Activated CD8-positive, alpha-beta memory T cell treated with anti-CD3 and anti-CD28 coated beads for 48 hours (primary cell): ENCODE data around the gene GPX4.

Experiments used
- DNase-seq, 3 experiments: peaks; one replicate each; pipeline ENCODE4 v3.0.0-alpha.2; 2020; ENCODE audit warnings: low read depth in 2 of 3, low spot score in 2 of 3

GPX4 gene

DNA sequence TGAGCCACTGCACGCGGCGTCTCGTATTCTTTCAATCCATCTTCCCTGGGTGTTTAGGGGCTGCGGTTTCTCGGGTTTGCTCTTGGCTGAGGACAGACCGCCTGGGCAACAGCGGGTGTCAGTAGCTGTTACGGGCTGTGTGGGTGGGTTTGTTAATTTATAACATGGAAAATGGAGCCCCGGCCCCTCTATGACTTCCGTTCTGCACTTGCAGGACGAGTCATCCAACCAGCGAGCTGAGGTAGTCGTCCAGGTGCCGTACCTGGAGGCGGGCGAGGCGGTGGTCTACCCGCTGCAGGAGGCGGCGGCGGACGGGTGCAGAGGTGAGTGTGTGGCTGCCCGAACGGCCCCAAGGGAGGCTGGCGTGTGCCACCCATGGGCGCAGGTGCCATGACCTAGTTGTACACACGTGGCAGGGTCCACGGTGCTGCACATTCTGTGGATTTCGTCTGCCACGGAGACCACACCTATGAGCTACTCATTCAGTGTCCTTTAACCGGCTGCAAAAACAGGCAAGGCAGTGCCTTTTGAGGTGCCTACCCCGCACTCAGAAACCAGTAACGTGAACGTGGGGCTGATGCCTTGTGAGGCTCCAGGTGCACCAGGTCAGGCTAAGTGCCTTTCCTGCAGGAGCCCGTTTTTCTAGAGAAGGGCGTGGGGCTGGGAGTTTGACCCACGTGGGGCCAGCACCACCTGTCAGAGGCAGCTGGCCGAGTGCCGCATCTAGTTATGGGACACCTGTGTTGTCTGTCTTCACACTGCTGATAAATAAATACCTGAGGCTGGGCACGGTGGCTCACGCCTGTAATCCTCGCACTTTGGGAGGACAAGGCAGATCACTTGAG, 19.5 kb upstream of the GPX4 start:
- DNase-seq: no peak

DNA sequence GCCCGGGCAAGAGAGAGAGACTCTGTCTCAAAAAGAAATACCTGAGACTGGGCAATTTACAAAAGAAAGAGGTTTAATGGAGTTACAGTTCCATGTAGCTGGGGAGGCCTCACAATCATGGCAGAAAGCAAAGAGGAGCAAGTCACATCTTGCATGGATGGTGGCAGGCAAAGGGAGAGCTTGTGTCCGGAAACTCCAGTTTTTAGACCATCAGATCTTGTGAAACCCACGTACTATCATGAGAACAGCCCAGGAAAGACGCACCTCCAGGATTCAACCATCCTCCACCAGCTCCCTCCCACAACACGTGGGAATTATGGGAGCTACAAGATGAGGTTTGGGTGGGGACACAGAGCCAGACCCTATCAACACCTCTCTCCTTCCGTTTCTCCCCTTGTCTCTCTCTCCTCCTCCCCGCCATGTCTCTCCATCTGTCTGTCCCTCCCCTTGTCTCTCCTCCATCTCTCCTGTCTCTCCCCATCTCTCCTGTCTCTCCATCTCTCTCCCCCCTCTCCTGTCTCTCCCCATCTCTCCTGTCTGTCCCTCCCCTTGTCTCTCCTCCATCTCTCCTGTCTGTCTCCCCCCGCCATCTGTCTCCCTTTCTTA, 18.6 kb upstream of the GPX4 start:
- DNase-seq: no peak

DNA sequence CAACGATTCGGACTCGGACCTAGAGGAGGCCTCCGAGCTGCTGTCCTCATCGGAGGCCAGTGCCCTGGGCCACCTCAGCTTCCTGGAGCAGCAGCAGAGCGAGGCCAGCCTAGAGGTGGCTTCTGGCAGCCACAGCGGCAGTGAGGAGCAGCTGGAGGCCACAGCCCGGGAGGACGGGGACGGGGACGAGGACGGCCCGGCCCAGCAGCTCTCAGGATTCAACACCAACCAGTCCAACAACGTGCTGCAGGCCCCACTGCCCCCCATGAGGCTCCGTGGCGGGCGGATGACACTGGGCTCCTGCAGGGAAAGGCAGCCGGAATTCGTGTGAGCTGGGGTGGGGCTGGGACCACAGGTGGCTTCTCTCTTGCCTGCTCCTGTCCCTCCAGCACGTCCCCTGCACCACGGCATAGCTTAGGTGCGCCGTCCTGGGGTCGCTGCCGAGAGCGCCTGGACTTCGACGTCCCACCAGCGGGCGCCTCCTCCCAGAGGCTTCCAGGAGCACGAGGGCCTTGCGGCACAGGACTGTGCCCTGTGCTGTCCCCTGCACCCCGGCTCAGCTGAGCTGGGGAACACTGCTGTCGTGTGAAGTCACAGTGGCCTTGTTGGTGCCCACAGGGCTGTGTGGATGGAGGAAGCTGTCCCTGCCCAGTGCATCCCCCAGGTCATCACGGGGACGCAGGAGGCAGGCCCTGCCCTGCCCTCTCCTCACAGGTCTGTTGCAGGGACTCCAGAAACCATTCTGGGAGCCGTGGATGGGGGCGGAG, 17.9 kb upstream of the GPX4 start:
- no peak for DNase-seq

DNA sequence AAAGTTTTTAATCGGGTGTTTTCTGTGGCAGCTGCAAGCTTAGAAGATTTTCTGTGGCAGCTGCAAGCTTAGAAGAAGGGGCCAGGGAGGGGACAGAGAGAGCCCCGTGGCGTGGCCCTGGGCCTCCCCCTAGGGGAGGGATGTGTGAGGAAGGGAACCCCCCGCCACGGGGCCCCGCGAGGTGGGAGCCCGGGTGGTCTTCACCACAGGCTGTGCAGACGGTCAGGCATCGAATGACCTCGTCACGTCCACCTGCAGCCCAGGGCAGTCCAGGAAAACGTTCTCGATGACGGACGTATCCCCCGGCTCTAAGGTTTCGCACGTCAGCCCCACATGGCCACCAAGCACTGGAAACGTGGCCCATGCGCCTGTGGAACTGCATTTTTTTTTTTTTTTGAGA, 17.2 kb upstream of the GPX4 start:
- DNase-seq: no peak

DNA sequence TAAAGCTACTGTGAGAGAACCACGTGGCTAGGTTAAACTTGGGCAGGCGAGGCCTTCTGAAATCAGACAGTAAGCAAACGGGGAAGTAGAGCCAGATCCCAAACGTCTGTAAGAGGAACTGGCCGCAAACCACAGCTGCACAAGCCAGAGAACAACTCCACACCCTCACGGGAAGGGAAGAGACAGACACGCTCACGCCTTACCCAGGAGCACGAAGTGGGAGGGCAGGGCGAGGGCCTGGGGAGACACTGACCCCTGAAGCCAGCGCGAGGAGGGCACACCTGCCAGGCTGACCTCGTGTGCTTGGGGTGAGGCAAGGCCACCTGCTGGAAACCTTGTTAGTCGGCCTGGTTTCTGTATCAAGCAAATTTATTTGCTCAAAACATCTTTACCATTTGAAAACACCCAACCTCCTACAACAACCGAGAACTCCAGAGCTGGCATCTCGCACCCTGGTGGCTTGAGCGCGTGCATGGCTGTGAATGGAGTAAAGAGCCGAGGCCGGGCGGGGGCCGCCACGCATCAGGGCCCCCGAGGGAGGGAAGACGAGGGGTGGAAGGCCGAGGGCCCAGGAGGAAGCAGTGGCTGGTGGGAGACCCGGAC, 15.9 kb upstream of the GPX4 start:
- no peak for DNase-seq

DNA sequence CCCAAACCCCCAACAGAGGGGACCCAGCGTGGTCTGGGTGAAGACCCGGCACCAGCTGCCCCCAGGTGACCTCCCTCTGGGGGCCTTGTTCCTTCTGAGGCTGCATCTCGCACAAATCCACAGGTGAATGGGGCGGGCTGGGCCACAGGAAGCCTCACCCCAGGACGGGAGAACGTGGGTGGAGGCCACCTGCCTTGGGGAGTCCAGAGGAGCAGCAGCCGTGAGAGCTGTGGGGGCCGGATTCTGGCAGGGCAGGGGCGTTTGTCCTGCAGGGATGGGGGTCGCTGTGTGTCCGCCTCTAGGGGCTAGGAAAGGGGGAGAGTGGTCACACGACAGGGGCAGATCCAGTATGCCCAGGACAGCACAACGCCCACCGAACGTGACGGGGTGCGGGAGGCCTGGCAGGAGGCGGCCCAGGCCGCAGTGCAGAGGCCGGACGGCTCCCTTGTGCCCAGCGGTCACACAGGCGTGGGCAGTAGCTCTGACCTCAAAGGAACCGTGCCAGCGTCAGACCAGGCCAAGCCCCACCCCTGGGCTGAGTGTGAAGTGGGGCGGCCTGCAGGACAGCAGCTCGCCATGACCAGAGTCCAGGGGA, 15.3 kb upstream of the GPX4 start:
- DNase-seq: no peak

DNA sequence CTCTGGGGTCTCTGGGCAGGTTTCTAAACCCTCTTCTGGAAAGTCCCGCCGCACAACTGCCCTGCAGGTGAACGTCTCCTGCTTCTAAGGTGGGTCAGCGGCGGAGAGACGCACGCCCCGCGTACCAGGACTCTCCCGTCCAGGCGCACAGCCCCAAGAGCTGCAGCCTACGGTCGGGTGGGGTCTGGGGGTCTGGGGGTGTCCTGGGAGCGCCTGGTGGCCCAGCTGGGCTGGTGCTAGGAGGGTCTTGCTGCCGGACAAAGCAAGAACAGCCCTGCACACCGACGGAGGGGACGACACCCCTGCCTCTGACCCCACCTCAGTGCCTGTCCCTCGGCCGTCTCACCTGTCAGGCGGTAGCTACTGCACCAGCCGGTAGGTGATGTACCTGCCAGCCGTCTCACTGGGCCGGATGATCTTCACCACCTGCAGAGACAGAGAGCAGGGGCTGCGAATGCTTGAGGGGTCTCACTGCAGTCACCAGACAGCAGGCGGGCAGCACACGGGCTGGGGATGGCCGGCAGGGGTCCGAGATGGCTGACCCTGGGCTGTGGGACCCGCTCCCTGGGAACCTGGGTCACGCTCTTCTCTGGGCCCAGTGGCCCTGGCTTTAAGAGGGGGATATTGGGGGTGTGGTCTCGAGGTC, 14.5 kb upstream of the GPX4 start:
- no peak for DNase-seq

DNA sequence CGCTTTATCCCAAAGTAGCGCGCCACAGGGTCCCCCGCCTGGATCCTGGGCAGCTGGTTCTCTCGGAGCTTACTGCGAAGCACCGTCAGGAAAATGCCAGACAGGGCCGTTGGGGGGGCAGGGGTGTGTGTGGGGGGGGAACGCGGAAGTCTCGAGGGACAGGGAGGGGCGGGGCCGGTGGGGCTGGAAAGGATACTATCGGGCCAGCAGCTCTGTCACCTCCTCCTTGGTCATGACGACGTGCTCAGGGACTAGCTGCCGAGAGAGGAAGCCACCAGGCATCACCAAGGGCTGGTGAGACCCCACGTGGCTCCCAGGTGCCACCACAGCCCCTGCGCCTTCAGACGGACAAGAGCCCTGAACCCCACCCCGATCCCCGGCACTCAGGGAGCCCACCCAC, 13.9 kb upstream of the GPX4 start:
- no peak for DNase-seq

DNA sequence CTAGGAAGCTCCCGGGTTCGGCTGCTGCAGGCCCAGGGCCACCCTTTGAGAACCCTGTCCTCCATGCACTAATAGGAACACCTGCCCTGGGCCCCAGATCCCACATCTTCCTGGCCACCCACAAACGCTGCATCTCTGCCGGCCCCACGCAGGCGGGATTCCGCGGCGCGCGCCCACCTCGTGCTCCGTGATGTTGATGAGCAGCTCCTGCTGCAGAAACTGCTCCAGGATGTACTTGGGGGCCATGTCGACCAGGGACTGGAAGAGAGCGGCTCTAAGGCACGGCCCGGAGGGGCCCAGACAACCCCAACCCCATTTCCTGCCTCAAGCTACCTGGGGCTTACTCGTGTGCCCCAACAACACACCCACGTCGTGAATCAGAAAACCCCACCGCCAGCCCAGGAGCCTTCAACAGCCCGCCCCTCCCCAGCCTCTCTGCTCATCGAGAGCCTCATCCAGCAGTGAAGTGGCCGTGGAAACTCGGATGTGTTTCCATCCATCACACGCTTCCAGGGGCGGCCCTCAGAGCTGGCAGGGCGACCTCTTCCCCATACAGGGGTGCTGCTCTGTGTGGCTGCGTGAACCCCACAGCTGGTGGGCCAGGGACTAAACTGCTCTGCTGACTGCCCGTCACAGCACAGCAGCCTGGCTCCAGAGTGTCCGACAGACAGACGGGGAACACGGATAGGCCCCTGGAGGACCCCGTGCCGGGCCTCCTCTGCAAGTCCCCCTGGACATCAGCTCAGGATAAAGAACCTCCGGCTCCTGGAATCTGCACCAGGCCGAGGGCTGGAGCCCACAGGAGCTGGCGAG, 12.9 kb upstream of the GPX4 start:
- DNase-seq: no peak

DNA sequence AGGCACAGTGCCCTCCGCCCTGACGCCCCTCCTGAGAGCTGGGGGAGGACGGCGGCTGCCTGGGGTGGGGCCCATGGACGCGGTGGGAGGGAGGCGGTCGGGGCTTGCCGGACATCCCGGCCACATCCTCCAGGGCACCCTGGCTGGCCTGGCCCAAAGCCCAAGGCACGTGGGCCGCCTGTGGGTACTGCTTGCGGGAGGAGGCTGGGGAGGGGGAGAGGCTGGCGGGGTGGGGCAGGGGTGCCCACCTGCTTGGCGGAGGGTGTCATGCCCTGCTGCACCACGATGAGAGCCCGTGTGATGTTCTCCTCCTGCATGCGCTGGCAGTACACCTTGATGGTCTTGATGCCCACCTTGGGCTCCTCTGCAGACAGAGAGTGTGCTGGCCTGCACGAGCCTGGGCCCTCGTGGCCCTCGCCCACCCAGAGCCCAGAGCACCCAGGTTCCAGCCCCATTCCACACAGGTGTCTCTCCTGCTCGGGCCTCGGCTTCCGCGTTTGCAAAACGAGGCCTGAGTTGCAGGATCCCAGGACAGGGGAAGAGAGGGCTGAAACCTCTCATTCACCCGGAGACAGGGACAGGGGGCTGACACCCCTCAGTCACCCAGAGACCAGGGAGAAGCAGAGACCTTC, 12.1 kb upstream of the GPX4 start:
- DNase-seq: no peak

DNA sequence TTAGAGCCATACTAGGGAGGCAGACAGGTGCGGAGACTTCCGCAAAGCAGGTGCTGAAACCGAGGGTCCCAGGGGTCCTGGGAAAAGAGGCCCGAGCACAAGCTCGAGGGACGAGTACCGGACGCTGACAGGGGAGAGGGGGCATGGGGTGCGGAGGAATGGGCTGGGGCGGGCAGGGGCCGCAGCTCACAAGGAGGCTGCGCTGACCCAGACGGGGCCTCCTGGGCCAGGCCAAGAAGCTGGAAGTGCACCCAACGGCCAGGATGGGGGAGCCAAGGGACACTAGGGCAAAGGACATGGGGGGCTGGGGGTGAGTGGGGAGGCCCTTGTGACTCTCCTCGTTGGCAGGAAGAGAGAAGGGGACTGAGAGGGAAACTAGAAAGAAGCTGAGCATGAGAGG, 10.5 kb upstream of the GPX4 start:
- no peak for DNase-seq

DNA sequence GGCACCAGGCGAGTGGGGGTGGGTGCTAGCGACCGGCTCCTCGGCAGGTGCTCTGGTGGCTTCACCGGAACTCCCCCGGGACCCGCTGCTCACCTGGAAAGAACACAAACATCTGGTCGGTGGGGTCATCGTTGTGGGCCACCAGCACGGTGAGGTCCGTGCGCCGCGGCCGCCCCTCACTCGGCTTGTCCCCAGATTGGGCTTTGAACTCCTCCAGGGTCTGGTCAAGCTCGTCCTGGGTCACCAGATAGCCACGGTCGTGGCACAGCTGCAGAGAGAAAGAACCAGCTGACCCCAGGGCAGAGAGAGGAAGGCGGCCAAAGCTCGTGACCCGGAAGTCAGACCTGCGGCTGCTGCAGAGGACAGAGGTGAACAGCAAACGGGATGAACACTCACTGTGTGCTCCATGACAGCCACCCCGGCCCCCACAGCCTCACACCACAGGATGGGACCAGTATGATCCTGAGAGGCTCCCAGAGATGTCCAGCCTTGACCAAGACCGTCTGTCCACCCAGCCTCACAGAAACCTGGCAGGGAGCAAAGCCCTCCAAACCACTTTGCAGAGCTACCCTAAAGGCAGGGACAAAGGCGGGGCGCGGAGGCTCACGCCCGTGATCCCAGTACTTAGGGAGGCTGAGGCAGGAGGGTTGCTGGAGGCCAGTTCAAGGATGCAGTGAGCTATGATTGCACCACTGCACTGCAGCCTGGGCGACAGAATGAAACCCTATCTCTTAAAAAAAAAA, 9.8 kb upstream of the GPX4 start:
- no peak for DNase-seq

DNA sequence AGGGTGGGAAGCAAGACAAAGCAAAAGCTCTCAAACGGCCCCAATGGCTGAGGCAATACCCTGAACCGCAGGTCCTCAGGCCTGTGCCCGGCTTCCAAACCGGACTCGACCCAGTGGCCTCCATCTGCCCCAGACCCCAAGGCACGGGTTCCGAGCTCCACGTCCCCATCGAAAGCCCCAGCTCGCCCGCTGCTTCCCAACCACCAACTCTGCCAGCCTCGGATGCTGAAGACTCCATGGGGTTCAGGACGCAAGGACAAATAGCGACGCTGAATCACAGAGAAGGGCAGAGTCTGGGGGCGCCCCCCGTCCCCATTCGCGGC, 9.2 kb upstream of the GPX4 start:
- DNase-seq: no peak

DNA sequence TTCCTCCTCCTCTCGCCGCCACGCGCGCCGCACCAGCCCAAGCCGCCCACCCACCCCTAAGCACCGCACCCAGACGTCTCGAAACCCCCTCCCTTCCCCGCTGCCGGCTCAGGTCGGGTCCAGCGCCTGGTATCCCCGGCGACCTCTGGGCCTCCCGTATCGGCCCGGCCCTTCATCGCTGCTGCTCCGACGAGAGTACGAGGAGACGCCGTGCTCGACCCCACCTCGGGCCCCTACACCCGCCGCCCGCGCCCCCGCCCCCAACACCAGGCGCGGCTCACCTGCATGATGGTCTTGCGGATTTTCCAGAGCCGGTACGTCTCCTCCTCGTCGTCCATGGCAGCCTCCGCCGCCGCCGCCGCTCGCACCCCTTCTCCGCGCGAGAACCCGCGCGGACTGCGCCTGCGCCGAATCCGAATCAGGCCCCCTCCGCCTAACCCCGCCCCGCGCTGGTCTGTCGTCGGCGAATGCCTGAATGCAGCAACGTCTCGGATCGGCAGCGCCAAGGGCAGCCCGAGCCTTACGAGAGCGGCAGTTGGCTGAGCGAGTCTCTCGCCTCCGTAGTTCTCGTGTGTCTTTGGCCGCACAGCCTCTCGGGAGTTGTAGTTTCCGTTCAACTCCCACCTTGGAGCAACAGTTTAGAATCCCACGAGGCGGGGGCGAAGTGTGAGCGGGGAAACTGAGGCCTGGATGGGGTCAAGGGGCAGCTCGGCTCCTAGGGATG, 8.7 kb upstream of the GPX4 start, which contains the start of gene POLR2E:
Gene POLR2E (minus strand): TSS at position 398 of the 724 bp plus-strand sequence. CDS start 60 bp downstream, at position 338.
- DNase-seq: peak; percentile 97 to 99 (median 98)

DNA sequence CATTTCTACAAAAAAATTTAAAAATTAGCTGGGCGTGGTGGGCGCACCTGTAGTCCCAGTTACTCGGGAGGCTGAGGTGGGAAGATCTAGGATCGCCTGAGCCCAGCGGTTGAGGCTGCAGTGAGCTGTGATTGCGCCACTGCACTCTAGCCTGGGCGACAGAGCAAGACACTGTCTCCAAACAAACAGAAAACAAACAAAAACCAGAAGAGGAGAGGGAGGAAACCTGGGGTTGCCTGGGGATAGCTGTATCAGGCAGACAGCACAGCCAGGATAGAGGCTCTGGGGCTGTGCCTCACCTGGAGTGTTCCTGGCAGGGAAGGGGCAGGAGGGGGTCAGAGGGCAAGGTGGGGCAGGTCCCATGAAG, 6.0 kb upstream of the GPX4 start:
- DNase-seq: no peak

DNA sequence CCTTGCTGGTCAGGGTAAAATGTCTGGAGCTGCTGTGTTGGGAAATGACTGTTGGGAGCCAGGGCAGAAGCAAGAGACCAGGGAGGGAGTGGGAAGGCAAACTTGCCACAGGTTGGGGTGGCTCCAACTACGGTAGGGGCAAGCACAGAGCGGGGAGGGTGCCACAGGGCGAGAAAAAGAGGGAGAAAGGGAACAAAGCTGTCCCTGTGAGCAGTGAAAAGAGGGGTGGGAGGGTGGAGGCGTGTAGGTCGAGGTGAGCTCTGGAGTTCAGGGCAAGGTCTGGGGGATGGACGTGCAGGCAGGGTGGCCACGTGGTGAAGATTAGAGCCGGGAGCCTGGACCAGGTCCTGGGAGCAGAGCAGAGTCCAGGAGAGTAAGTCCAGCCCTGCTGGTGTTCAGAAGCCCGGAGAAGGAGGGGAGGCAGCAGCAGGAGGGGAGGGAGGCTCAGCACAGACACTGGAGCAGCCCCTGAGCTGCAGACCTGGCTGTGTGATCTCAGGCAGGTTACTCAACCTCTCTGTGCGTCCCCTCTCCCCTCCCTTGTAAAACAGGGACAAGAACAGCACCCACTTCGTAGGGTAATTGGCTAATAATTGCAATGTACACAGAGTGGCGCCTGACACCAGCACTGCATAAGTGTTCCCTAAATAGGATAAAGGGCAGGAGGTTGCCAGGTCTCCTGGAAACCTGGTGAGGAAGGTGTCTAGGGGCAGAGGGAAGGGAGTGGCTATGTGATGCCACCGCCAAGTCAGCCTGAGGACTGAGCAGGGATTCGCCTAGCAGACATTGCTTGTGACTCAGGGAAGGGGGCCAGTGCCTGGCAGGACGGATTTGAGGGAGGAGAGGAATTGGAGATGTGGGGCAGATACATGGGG, 5.4 kb upstream of the GPX4 start:
- no peak for DNase-seq

DNA sequence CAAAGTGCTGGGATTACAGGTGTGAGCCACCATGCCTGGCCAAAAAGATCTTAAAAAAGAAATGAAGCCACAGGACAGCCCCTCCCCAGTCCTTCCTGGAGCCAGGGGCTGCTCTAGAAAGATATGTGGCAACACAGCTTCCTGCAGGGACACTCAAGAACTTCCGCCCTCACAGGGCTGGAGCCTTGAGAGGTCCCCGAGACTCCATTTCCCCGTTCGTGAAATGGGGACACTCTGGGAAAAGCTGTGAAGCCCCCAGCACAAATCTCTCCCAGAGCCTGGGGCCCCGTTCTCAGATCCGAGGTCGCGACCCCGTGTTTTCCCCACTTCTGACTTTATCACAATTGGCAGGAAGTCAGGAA, 2.5 kb upstream of the GPX4 start:
- DNase-seq: no peak
